Heart right ventricle (tissue), 16 donors: ENCODE measurements around the gene PARN. TPM values are rescaled to one million over a fixed set of nuclear protein-coding genes. Genes with fewer than 3 reads are reported as not detected.

Experiments used
- ATAC-seq, 8 donors: fragments of 200-7000 bp; cut with Tn5 transposase; one replicate each; pipeline ENCODE4 v1.9.1; 2020; ENCODE audit warnings: mild to moderate bottlenecking in 8 of 8, moderate library complexity in 8 of 8, moderate number of reproducible peaks in 1 of 8
- DNase-seq, 2 donors: peaks; one replicate each; pipeline ENCODE4 v3.0.0-alpha.2; 2020
- H3K27ac ChIP-seq, 10 donors: fragments of 200-600 bp; sonication (generic) in 2 of 10; one replicate each; pipeline versions ENCODE4 v1.5.0 to v1.8.0; 2020 to 2022; ENCODE audit warnings: mild to moderate bottlenecking in 3 of 10
- H3K27me3 ChIP-seq, 7 donors: fragments of 200-600 bp; one replicate each; pipeline ENCODE4 v1.8.0; 2021 to 2022; ENCODE audit warnings: mild to moderate bottlenecking in 2 of 7
- H3K36me3 ChIP-seq, 9 donors: fragments of 200-600 bp; sonication (generic) in 1 of 9; one replicate each; pipeline versions ENCODE4 v1.5.0 to v1.8.0; 2020 to 2022; ENCODE audit warnings: mild to moderate bottlenecking in 2 of 9
- H3K4me1 ChIP-seq, 9 donors: fragments of 200-600 bp; sonication (generic) in 1 of 9; one replicate each; pipeline versions ENCODE4 v1.5.0 to v1.8.0; 2020 to 2022; ENCODE audit warnings: mild to moderate bottlenecking in 4 of 9
- H3K4me3 ChIP-seq, 10 donors: fragments of 200-600 bp; sonication (generic) in 2 of 10; one replicate each; pipeline versions ENCODE4 v1.5.0 to v1.8.0; 2020 to 2022; ENCODE audit warnings: mild to moderate bottlenecking in 7 of 10, moderate library complexity in 2 of 10
- H3K9me3 ChIP-seq, 11 donors: fragments of 200-600 bp in 10 of 11; sonication (generic) in 2 of 11; one replicate each; pipeline versions ENCODE4 v1.5.0 to v1.8.0; 2013 to 2022; ENCODE audit warnings: mild to moderate bottlenecking in 2 of 11, control low read depth in 1 of 11, moderate library complexity in 1 of 11
- WGBS, 2 donors: extraction: QIAGEN DNeasy Blood & Tissue Kit; methylation state at CpG; one replicate each; pipeline ENCODE4 v1.1.7; 2013; ENCODE audit warnings: inconsistent platforms in 1 of 2; 5-methylcytosine and 5-hydroxymethylcytosine counted together
- intact Hi-C, 10 donors: fragments of 100-400 bp; cut with DNase I; formaldehyde crosslinking; loops; one replicate each; pipeline versions ENCODE4 v1.11.1 to v1.14.2; 2022
- polyA plus RNA-seq, 2 donors: library from polyadenylated mRNA; stranded (reverse); fragments of 200-250 nt; gene quantifications; one replicate each; pipeline ENCODE4 v1.2.3, GENCODE V29; 2013
- total RNA-seq, 10 donors: library from RNA; stranded (reverse); fragmentation: NEBNext Ultra II Directional in 3 of 10; extraction: Animal tissue kit (Norgen Biotek cat#: 25700) in 3 of 10; gene quantifications; one replicate each; pipeline versions ENCODE4 v1.2.1 to v1.2.4, GENCODE V29; 2021 to 2023
- TF ChIP-seq, protein P1 (sequence below), 9 donors: fragments of 200-600 bp; sonication (generic) in 2 of 9; IDR thresholded peaks; one replicate each; pipeline versions ENCODE4 v1.5.0 to v1.8.0; 2021 to 2022; ENCODE audit warnings: antibody characterized with exemption in 9 of 9, mild to moderate bottlenecking in 5 of 9, moderate library complexity in 1 of 9
- donor health status: Arrhythmogenic right ventricular cardiomyopathy.
- donor health status: ischemic (EF 13 %, LVEDD 7.1; RV severe dilation, severe dysfunction).
- donor health status: healthy with polysubstance abuse.
- donor health status: DM: no; HTN: yes; CAD: no.
- donor health status: DM: no; HTN: no; CAD: no.
- donor health status: ischemic (EF 25% LVEDD 6.9; RV normal size, moderate dysfunction).
- donor health status: ischemic (EF 25% LVEDD 5.7; RV mildly dilated, moderate dysfunction).
- donor health status: healthy.
- donor health status: DM: yes; HTN: yes; CAD: no.
- donor health status: Ischemic cardiomyopathy.
- donor health status: ischemic (EF 35%, LVEDD 5.7; RV mildly dilated, moderate dysfunction).
- donor health status: nonischemic (EF 11% LVEDD 7.7; RV severe dilation, severe dysfunction).
- donor health status: DM: yes; HTN: yes; CAD: no.
- donor health status: PGD.
- donor health status: ischemic (EF 29% LVEDD 5.4; RV normal size, mild dysfunction).
- donor health status: nonischemic (EF 23%, LVEDD 6.1; RV moderate dilation, normal function).

PARN gene
- total and polyA plus RNA-seq, 12 donors: 7.0 to 25.3 (median 22.8) TPM

DNA sequence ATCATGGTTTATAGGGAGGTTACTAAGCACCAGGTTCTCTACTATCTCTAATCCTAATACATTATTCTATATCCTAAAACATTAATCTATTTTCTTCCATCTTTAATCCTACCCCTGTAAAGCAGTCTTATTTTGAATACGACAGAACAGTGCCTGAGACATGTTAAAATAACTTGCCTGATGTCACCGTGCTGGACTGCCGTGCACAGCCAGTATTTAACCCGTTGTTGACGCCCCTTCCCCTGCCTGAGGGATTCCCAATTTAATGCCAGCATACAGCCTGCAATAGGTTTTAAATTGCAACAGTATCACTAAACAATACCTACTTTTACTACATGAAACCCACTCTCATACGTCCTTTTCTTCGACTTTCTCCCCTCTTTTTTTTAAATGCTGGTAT, 133.3 kb downstream of the PARN start:
- peak; percentile 50 to 81 (median 66) for ATAC-seq
- Histone ChIP-seq H3K4me1 (peaks cover 0 to 58% (median 41%) of the 10 kb centered on the region in 9 donors), H3K27me3 (no peaks in the 10 kb centered on the region), H3K4me3 (no peak overlapping the region), H3K36me3 (no peaks in the 10 kb centered on the region), H3K27ac (peak overlapping the region; percentile 3 to 77 (median 42)), H3K9me3 (no peaks in the 10 kb centered on the region)
- intact Hi-C loops: loop anchor here in 1 of 10 donors (10.0 kb wide), 2 partner anchors 58 to 192 kb away; no protein-coding TSS in a partner anchor
- 34 to 48% methylated on average over 7 of the region's 7 CpGs for WGBS, 2 donors
- peak in 1 of 2 donors; percentile 34 for DNase-seq
- TF ChIP-seq, protein P1, sequence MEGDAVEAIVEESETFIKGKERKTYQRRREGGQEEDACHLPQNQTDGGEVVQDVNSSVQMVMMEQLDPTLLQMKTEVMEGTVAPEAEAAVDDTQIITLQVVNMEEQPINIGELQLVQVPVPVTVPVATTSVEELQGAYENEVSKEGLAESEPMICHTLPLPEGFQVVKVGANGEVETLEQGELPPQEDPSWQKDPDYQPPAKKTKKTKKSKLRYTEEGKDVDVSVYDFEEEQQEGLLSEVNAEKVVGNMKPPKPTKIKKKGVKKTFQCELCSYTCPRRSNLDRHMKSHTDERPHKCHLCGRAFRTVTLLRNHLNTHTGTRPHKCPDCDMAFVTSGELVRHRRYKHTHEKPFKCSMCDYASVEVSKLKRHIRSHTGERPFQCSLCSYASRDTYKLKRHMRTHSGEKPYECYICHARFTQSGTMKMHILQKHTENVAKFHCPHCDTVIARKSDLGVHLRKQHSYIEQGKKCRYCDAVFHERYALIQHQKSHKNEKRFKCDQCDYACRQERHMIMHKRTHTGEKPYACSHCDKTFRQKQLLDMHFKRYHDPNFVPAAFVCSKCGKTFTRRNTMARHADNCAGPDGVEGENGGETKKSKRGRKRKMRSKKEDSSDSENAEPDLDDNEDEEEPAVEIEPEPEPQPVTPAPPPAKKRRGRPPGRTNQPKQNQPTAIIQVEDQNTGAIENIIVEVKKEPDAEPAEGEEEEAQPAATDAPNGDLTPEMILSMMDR (IDR thresholded peaks at IDR 0.05): no peak

DNA sequence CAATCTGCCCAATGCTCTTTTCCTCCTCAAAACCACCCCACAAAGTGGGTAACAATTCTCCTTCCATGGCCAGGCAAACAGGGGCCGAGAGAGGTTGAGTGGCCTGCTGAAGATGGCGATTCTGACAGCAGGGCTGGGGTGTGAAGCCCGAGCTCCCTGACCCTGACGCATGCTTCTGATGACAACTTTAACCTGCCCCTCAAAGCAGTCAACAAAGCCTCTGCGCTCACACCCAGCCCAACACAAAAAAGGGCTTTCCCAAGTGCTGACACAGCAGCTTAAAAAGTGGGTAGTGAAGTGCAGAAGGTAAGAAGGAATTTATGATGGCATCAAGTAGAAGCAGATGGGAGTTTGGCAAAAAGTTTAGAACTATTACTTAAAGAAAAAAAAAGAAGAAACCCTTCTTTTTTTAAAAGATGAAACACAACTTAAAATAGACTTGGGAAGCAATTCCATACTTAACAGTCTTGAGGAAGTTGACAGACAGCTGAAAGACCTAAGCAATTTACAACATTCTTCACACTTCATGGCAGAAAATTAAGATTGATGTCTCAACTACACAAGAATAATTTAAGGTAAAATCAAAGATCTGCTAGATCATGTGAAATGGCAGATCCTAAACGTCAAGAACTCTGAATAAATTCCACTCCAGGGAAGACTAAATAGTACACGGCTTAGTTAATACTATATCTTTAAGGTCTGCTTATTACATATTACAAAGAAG, 133.9 kb downstream of the PARN start:
- no peaks in the 10 kb centered on the region for H3K27me3 ChIP-seq
- TF ChIP-seq, protein P1 (IDR thresholded peaks at IDR 0.05): no peak
- no peak overlapping the region for H3K4me3 ChIP-seq
- DNase-seq (no peak), ATAC-seq (peak in 6 of 8 donors; percentile 21 to 53 (median 44))
- 57 to 64% methylated on average over 7 of the region's 7 CpGs for WGBS, 2 donors
- intact Hi-C loops: loop anchor here in 1 of 10 donors (10.0 kb wide), 2 partner anchors 59 to 191 kb away; no protein-coding TSS in a partner anchor
- H3K4me1 ChIP-seq: peaks cover 0 to 57% (median 35%) of the 10 kb centered on the region in 9 donors
- no peaks in the 10 kb centered on the region for H3K9me3 ChIP-seq
- H3K36me3 ChIP-seq: no peaks in the 10 kb centered on the region
- H3K27ac ChIP-seq: peak overlapping the region in 8 of 10 donors; percentile 3 to 77 (median 48)

DNA sequence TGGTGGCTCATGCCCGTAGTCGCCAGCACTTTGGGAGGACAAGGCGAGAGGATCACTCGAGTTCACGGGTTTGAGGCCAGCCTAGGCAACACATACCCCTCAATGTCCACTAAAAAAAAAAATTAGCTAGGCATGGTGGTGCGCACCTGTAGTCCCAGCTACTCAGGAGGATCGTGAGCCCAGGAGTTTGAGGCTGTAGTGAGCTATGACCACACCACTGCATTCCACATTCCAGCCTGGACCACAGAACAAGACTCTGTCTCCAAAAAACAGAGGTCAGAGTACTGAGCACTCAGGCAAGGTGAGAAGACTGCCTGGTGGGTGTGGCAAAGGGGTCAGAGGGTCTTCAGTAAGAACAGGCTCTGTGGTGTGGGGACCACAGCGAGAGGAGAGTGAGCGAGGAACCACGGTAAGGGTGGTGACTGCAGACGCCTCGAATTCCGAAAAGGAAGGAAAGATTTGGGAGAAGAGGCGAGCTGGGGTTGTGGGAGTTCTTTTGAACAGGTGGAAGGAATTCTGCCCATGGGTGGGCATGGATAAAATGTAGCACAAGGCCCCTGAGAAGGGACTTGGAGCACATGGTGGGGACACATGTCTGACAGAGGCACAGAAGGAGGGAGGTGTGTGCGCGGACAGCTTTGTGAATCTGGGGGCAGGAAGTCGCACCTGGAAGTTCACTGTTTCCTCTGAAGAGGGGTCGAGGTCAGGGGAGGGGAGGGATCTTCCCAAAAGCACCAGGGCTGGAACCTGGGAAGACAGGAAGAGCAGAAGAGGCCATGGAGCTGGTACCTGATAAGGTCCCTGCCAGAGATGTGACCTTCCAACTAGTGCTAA, 134.6 kb downstream of the PARN start:
- H3K4me1 ChIP-seq: peaks cover 0 to 57% (median 32%) of the 10 kb centered on the region in 9 donors

More for the DNA sequence above, 134.6 kb downstream of the PARN start:
- no peaks in the 10 kb centered on the region for H3K9me3 ChIP-seq
- H3K4me3 ChIP-seq: no peak overlapping the region
- no peaks in the 10 kb centered on the region for H3K27me3 ChIP-seq
- H3K36me3 ChIP-seq: no peaks in the 10 kb centered on the region
- DNase-seq (no peak), ATAC-seq (peak in 2 of 8 donors; percentile 2 to 4)
- TF ChIP-seq, protein P1 (IDR thresholded peaks at IDR 0.05): no peak
- WGBS, 2 donors: 90 to 91% methylated on average over 18 of the region's 18 CpGs
- peak overlapping the region in 7 of 10 donors; percentile 3 to 77 (median 52) for H3K27ac ChIP-seq
- intact Hi-C loops: loop anchor here in 1 of 10 donors (10.0 kb wide), 2 partner anchors 59 to 191 kb away; no protein-coding TSS in a partner anchor
